ENCODE results near the gene COL9A3.

COL9A3 gene

DNA sequence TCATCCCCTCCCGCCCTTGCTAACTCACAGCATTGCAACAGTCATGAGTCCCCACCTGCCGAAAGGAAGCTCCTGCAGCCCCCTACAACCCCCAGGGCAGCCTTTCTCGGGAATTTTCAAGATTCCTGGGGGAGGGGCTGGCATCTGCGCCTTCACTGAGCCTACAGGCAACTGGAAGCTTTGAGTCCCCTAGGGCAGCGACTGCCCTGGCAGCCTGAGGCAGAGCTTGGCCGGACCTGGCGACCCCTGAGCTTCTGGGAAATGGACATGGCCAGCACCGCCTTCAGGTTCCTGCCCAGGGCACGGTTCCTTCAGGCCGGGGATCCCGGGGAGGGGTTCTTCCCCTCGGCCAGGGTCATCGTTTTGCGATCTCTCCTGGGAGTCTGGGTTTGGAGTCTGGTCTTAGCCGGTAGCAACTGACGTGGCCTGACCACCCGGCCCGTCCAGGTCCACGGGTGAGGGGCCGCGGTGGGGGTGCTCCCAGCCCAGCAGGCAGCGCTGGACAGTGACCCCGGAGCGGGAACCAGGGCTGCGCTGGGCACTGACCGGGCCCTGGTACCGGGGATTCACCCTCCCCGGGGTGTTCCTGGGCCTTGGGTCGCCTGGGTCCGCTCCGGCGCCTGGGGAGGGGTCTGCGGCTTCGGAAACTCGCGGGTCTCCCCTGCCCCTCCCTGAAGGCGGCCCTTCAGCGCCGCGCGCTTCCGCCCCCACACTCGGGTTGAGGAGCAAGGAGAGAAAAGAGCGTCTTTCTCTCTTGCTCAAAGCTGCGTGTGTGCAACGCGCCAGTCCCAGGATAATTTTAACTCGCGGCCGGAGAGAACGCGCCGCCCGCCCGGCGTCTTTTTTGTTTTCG lies 593 bp upstream of the COL9A3 start:
- no peak for FAIRE-seq
- TF ChIP-seq TAF1 (IDR thresholded peaks at IDR 0.05; ENCODE audit: borderline replicate concordance, low read depth, low read length), result no peak
- no peak for TF ChIP-seq POLR2A (IDR thresholded peaks at IDR 0.05; ENCODE audit: low read depth, low read length)
- TF ChIP-seq POLR2AphosphoS5 (IDR thresholded peaks at IDR 0.05; ENCODE audit: low read depth, low read length), result no peak
- no peak for DNase-seq (ENCODE audit: insufficient read length)

DNA sequence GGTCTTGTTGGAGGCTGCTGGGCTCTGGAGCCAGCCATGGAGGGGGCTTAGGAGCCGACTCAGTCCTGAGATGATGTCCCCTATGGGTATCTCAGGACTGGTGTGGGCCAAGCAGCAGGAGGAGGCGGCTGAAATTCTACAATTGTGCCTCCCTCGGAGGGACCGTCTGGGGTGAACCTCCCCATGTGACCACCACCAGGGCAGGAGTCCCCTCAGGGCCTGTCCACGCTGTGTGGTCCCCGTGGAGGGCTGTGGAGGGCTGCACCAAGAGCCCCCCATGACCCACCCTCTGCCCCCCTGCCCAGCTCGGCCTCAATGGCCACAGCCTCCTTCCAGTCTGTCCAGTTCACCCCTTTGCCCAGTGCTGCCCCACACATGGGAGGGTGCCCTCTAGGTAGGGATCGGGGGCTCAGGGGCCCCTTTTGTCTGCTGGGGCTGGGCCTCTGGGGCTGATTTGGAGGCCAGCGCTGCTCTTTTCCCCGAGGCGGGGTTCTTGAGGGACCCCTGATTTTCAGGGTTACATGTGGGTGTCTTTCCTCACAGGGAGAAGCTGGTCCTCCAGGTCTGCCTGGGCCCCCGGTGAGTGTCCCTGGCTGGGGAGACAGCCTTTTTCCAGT lies 1.2 kb downstream of the COL9A3 start:
- no peak for TF ChIP-seq POLR2AphosphoS5 (IDR thresholded peaks at IDR 0.05; ENCODE audit: low read depth, low read length)
- no peak for TF ChIP-seq TAF1 (IDR thresholded peaks at IDR 0.05; ENCODE audit: borderline replicate concordance, low read depth, low read length)
- no peak for TF ChIP-seq POLR2A (IDR thresholded peaks at IDR 0.05; ENCODE audit: low read depth, low read length)
- FAIRE-seq (no peak), DNase-seq (ENCODE audit: insufficient read length) (no peak)

- DNase-seq (ENCODE audit: insufficient read length) (no peak), FAIRE-seq (no peak)
- TF ChIP-seq POLR2AphosphoS5 (IDR thresholded peaks at IDR 0.05; ENCODE audit: low read depth, low read length) (no peak), TAF1 (IDR thresholded peaks at IDR 0.05; ENCODE audit: borderline replicate concordance, low read depth, low read length) (no peak), POLR2A (IDR thresholded peaks at IDR 0.05; ENCODE audit: low read depth, low read length) (no peak)
Measured at GRCh38 chr20:62818592-62819493, 2.0 kb downstream of the COL9A3 start.

GRCh38 chr20:62819494-62820174 lies 2.8 kb downstream of the COL9A3 start:
- DNase-seq (ENCODE audit: insufficient read length) (no peak), FAIRE-seq (no peak)
- TF ChIP-seq POLR2AphosphoS5 (IDR thresholded peaks at IDR 0.05; ENCODE audit: low read depth, low read length), result no peak
- no peak for TF ChIP-seq TAF1 (IDR thresholded peaks at IDR 0.05; ENCODE audit: borderline replicate concordance, low read depth, low read length)
- TF ChIP-seq POLR2A (IDR thresholded peaks at IDR 0.05; ENCODE audit: low read depth, low read length), result no peak

- no peak for TF ChIP-seq POLR2AphosphoS5 (IDR thresholded peaks at IDR 0.05; ENCODE audit: low read depth, low read length)
- no peak for TF ChIP-seq POLR2A (IDR thresholded peaks at IDR 0.05; ENCODE audit: low read depth, low read length)
- TF ChIP-seq TAF1 (IDR thresholded peaks at IDR 0.05; ENCODE audit: borderline replicate concordance, low read depth, low read length), result no peak
Measured at GRCh38 chr20:62820208-62820961, 3.5 kb downstream of the COL9A3 start.

GRCh38 chr20:62820962-62821725 lies 4.3 kb downstream of the COL9A3 start:
- TF ChIP-seq POLR2AphosphoS5 (IDR thresholded peaks at IDR 0.05; ENCODE audit: low read depth, low read length), result no peak
- TF ChIP-seq TAF1 (IDR thresholded peaks at IDR 0.05; ENCODE audit: borderline replicate concordance, low read depth, low read length), result no peak
- TF ChIP-seq POLR2A (IDR thresholded peaks at IDR 0.05; ENCODE audit: low read depth, low read length), result no peak
- no peak for FAIRE-seq
- no peak for DNase-seq (ENCODE audit: insufficient read length)

More at GRCh38 chr20:62820208-62820961, 3.5 kb downstream of the COL9A3 start:
- DNase-seq (ENCODE audit: insufficient read length), result no peak
- FAIRE-seq, result no peak

DNA sequence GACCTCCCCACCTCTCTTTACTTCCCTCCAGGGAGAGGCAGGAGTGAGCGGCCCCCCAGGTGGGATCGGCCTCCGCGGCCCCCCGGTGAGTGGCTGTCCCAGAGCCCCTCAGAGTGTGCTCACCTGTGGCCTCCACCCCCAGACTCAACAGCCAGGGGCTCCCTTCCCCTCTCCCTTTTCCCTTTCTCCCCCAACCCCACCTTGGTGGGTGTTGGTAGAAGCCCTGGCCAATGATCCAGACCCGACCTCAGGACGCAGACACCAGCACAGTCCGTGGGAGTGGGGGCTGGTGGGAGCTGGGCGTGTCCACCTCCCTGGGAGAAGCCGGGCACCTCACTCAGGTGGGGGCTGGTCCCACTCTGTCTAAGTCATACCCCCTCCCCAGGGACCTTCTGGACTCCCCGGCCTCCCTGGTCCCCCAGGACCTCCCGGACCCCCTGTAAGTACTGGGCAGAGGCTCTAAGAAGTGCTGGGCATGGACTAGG lies 4.9 kb downstream of the COL9A3 start:
- no peak for TF ChIP-seq POLR2A (IDR thresholded peaks at IDR 0.05; ENCODE audit: low read depth, low read length)
- TF ChIP-seq TAF1 (IDR thresholded peaks at IDR 0.05; ENCODE audit: borderline replicate concordance, low read depth, low read length), result no peak
- TF ChIP-seq POLR2AphosphoS5 (IDR thresholded peaks at IDR 0.05; ENCODE audit: low read depth, low read length), result no peak
- FAIRE-seq, result no peak
- no peak for DNase-seq (ENCODE audit: insufficient read length)

GRCh38 chr20:62822239-62822787 lies 5.5 kb downstream of the COL9A3 start:
- DNase-seq (ENCODE audit: insufficient read length) (no peak), FAIRE-seq (no peak)
- TF ChIP-seq POLR2AphosphoS5 (IDR thresholded peaks at IDR 0.05; ENCODE audit: low read depth, low read length) (no peak), TAF1 (IDR thresholded peaks at IDR 0.05; ENCODE audit: borderline replicate concordance, low read depth, low read length) (no peak), POLR2A (IDR thresholded peaks at IDR 0.05; ENCODE audit: low read depth, low read length) (no peak)

All from GM12892 (cell line).